KBM-7 (cell line): ENCODE results near the gene MATN3.

Source experiments
- DNase-seq: peaks from one replicate; pipeline ENCODE4 v3.0.0-alpha.2; 2015
- in situ Hi-C: fragments of 300-500 bp; cut with MboI; formaldehyde crosslinking; loops from 2 replicates; pipeline ENCODE4 v1.14.3; 2020; ENCODE audit warnings: low sequenced_read_pairs, low pct_unique_long_range_greater_than_20kb, mixed read lengths

MATN3 gene

GRCh38 chr2:19947184-19947940 is 65.1 kb downstream of the MATN3 start:
- in situ Hi-C loops: no loop called here
- DNase-seq: no peak

- in situ Hi-C loops: no loop called here
- DNase-seq: no peak
These were observed 68.1 kb downstream of the MATN3 start for GRCh38 chr2:19944205-19944845.

- in situ Hi-C loops: no loop called here
- no peak for DNase-seq
These were observed 69.3 kb downstream of the MATN3 start for GRCh38 chr2:19943189-19943588.

GRCh38 chr2:19942199-19942598 is 70.3 kb downstream of the MATN3 start:
- in situ Hi-C loops: no loop called here
- DNase-seq: no peak
